ENCODE measurements around the gene CILP.

DNA sequence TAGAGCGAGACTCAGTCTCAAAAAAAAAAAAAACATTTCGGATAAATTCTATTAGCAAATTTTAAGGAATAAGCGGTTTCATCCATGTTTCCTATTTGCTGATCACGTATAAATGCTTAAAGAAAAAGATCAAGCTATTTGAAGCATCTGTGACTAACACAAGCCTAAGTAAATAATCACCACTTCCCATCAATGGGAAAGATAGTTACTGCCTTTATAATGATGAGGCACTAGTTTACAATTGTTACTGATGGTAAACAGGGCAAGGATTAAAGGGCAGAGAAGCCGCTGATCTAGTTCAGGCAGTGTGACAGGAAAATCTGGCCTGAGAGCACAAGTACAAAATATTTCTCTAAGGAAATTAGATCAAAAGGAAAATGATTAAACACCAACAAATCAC, 39.8 kb downstream of the CILP start:
- no peak for TF ChIP-seq POLR2A (IDR thresholded peaks at IDR 0.05)
- TF ChIP-seq, protein P1, sequence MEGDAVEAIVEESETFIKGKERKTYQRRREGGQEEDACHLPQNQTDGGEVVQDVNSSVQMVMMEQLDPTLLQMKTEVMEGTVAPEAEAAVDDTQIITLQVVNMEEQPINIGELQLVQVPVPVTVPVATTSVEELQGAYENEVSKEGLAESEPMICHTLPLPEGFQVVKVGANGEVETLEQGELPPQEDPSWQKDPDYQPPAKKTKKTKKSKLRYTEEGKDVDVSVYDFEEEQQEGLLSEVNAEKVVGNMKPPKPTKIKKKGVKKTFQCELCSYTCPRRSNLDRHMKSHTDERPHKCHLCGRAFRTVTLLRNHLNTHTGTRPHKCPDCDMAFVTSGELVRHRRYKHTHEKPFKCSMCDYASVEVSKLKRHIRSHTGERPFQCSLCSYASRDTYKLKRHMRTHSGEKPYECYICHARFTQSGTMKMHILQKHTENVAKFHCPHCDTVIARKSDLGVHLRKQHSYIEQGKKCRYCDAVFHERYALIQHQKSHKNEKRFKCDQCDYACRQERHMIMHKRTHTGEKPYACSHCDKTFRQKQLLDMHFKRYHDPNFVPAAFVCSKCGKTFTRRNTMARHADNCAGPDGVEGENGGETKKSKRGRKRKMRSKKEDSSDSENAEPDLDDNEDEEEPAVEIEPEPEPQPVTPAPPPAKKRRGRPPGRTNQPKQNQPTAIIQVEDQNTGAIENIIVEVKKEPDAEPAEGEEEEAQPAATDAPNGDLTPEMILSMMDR (IDR thresholded peaks at IDR 0.05): no peak

Data from tibial nerve (tissue), 3 donors.